H1 (cell line): Measurements from ENCODE around the gene TGFBR2. TPM values are rescaled to one million over a fixed set of nuclear protein-coding genes. Genes with fewer than 3 reads are reported as not detected.

Experiments used
- CHD7 ChIP-seq: fragments of 300-600 bp; sonication (generic); IDR thresholded peaks from 2 replicates; pipeline ENCODE4 v1.7.1; 2012; ENCODE audit warnings: low read length, moderate library complexity, mild to moderate bottlenecking, inconsistent platforms; ENCODE audit not compliant: insufficient replicate concordance
- EZH2 ChIP-seq: fragments of 200-600 bp; sonication (generic); IDR thresholded peaks from 2 replicates; pipeline ENCODE4 v1.7.1; 2012; ENCODE audit warnings: low read depth, mild to moderate bottlenecking, moderate library complexity, low read length, inconsistent platforms; ENCODE audit not compliant: severe bottlenecking
- TCF12 ChIP-seq: IDR thresholded peaks from 2 replicates; pipeline ENCODE4 v1.6.1; 2011; ENCODE audit warnings: low read depth, mild to moderate bottlenecking, low read length
- polyA plus RNA-seq, 7 experiments: library from polyadenylated mRNA; depleted of rRNA in 3 of 7; stranded (reverse) in 5 of 7; unstranded in 2 of 7; fragments of >200 nt in 5 of 7; fragments of 200-250 nt in 2 of 7; gene quantifications; 1 replicate in 5 of 7; 2 replicates in 1 of 7; 4 replicates in 1 of 7; pipeline versions ENCODE4 v1.2.1 to v1.2.3, GENCODE V29; 2011 to 2013; ENCODE audit warnings: missing spikeins in 2 of 7, mixed read lengths in 2 of 7
- total RNA-seq: library from RNA; stranded (reverse); fragmentation: NEBNext Ultra II Directional; extraction: Animal tissue kit (Norgen Biotek cat#: 25700); gene quantifications from 2 replicates; pipeline ENCODE4 v1.2.1, GENCODE V29; 2021

Gene TGFBR2
- total and polyA plus RNA-seq, 2 of the 8 experiments (the other 6 are each of a cell fraction or from before 2014, with no cell fraction given) = 4.2 to 7.4 TPM

DNA sequence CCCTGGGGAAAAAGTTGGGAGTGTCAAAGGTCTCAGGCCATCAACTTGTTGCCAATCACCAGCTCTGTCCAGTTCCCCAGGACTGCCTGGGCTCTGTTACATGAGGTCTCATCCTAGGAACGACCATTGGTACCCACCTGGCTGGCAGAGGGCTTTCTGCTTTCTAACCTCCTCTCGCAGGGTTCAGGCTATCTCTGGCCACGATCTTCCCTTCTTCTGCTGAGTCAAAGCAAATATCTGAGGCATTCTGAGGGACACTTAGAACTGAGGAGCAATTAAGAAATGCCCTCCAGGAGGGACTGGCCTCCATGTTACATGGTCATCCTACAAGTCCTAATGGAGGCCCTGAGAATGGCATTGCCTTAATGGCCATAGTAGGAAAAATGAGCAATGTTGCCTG is 77.4 kb downstream of the TGFBR2 start (continued):
- TF ChIP-seq CHD7 (no peak), TCF12 (no peak), EZH2 (no peak)
